ENCODE results near the gene FAM13C.
"Not testable (repeated sequence)": the region's sequence is repeated elsewhere in the genome, so short reads cannot be mapped to it uniquely, and the experiment has no call there.

Gene FAM13C

GRCh38 chr10:59362144-59362958 is at the start of gene FAM13C:
TSS of gene FAM13C (minus strand) at chr10:59362549. CDS start at chr10:59362460, 89 bp downstream.
- no peak within 1 kb of the TSS for H3K4me3 ChIP-seq (ENCODE audit: low read depth, low read length)
- no peak for DNase-seq (ENCODE audit: low read depth)
- no peak for TF ChIP-seq MAX (IDR thresholded peaks at IDR 0.05; ENCODE audit: low read depth, low read length)
- TF ChIP-seq CTCF (IDR thresholded peaks at IDR 0.05; ENCODE audit: low read depth, low read length) = no peak
- TF ChIP-seq MYC (IDR thresholded peaks at IDR 0.05; ENCODE audit: low read depth, low read length) = no peak

- TF ChIP-seq CTCF (IDR thresholded peaks at IDR 0.05; ENCODE audit: low read depth, low read length) (no peak), MYC (IDR thresholded peaks at IDR 0.05; ENCODE audit: low read depth, low read length) (no peak), MAX (IDR thresholded peaks at IDR 0.05; ENCODE audit: low read depth, low read length) (no peak), POLR2A (IDR thresholded peaks at IDR 0.05; ENCODE audit: extremely low read depth, insufficient read length) (no peak)
- no peak for DNase-seq (ENCODE audit: low read depth)
- no peak overlapping the region for H3K4me3 ChIP-seq (ENCODE audit: low read depth, low read length)
Observed at GRCh38 chr10:59405235-59405634, 42.9 kb upstream of the FAM13C start.

- no peak for TF ChIP-seq CTCF (IDR thresholded peaks at IDR 0.05; ENCODE audit: low read depth, low read length)
- no peak for TF ChIP-seq POLR2A (IDR thresholded peaks at IDR 0.05; ENCODE audit: extremely low read depth, insufficient read length)
- no peak for DNase-seq (ENCODE audit: low read depth)
- H3K4me3 ChIP-seq (ENCODE audit: low read depth, low read length) = no peak overlapping the region
Observed at GRCh38 chr10:59400214-59400613, 37.9 kb upstream of the FAM13C start.

- not testable (repeated sequence) for DNase-seq (ENCODE audit: low read depth); H3K4me3 ChIP-seq (ENCODE audit: low read depth, low read length)
Observed at GRCh38 chr10:59399329-59399728, 37.0 kb upstream of the FAM13C start.

- no peak for DNase-seq (ENCODE audit: low read depth)
- H3K4me3 ChIP-seq (ENCODE audit: low read depth, low read length) = no peak overlapping the region
- TF ChIP-seq CTCF (IDR thresholded peaks at IDR 0.05; ENCODE audit: low read depth, low read length) (no peak), POLR2A (IDR thresholded peaks at IDR 0.05; ENCODE audit: extremely low read depth, insufficient read length) (no peak), MYC (IDR thresholded peaks at IDR 0.05; ENCODE audit: low read depth, low read length) (no peak), MAX (IDR thresholded peaks at IDR 0.05; ENCODE audit: low read depth, low read length) (no peak)
Observed at GRCh38 chr10:59397961-59398360, 35.6 kb upstream of the FAM13C start.

- no peak for DNase-seq (ENCODE audit: low read depth)
- no peak for TF ChIP-seq POLR2A (IDR thresholded peaks at IDR 0.05; ENCODE audit: extremely low read depth, insufficient read length)
- no peak for TF ChIP-seq MAX (IDR thresholded peaks at IDR 0.05; ENCODE audit: low read depth, low read length)
- TF ChIP-seq CTCF (IDR thresholded peaks at IDR 0.05; ENCODE audit: low read depth, low read length) = no peak
- TF ChIP-seq MYC (IDR thresholded peaks at IDR 0.05; ENCODE audit: low read depth, low read length) = no peak
- H3K4me3 ChIP-seq (ENCODE audit: low read depth, low read length) = no peak overlapping the region
Observed at GRCh38 chr10:59395984-59396383, 33.6 kb upstream of the FAM13C start.

Data from NB4 (cell line).